Measurements from ENCODE around the gene COL28A1.

- TF ChIP-seq CTCF (IDR thresholded peaks at IDR 0.05; ENCODE audit: low read depth, low read length) (no peak), EZH2phosphoT487 (IDR thresholded peaks at IDR 0.05; ENCODE audit: low read depth) (no peak)
Measured at GRCh38 chr7:7452119-7452518, 83.6 kb downstream of the COL28A1 start.
